GM19372 (cell line): ENCODE results near the gene BLM.

ENCODE experiments used
- ATAC-seq: cut with Tn5 transposase; IDR thresholded peaks from one replicate; pipeline ENCODE4 v1.9.1; 2021; ENCODE audit warnings: mild to moderate bottlenecking, low read depth, moderate library complexity; ENCODE audit not compliant: unreplicated experiment

BLM gene

DNA sequence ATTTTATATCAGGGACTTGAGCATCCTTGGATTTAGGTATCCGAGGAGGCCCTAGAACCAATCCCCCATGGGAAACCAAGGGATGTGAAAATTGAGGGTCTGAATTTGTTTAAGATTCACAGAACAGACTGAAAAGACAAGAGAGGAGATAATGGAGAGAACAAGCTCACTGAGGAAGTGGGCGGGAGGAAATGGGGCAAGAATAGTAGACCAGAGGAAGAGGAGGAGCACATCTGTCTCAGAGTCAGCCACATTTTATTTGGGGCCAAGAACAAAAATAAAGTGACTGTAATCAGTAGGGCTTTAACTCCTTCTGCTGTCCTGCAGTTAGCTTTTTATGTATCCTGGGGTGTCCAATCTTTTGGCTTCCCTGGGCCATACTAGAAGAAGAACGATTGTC is 63.8 kb downstream of the BLM start:
- no peak for ATAC-seq

DNA sequence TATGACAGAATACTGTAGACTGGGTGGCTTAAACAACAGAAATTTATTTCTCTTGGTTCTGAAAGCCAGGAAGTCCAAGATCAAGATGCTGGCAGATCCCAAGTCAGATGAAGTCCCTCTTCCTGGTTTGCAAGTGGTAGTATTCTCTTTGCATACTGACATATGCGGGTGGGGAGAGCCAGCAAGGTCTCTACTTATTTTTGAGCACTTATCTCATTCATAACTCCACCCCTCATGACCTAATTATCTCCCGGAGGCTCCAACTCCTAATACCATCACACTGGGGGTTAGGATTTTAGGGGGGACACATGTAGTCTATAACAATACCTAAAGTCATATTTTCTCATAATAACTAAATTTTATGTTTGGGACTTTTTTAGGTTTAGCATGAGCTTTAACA is 65.3 kb downstream of the BLM start:
- no peak for ATAC-seq

DNA sequence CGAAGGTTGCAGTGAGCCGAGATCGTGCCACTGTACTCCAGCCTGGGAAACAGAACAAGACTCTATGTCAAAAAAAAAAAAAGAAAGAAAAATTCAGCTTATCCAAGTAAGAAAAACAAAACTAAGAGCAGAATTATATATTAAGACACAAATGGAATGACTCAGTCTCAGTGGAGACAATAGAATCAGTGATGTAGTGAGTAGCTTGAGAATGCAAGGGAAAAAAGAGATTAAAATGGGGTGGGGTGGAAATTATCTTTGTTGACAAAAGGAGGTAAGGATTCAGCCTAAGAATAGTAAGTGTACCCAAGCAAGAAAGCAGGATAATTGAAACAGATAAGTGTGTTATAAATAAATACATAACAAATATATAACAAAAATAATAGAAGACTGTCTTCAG is 70.7 kb downstream of the BLM start:
- no peak for ATAC-seq

DNA sequence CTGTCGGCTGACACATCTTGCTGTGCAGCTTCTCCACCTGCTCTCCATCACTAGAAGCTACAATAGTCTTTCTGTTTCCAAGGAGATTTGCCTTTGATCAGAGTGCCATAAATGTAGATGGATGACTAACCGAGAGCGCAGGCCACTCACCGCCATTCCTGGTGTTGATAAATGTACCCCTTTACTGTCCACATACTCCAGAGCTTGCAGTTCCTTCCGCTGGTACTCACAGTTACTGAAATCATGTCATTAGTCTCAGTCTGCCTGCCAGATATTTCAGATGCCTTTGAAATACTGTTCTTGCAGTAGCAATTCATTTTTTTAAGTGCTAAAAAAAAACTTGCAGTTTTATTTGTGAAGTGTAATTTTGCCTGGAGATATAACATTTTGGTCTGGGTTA is 72.3 kb downstream of the BLM start:
- ATAC-seq = no peak

DNA sequence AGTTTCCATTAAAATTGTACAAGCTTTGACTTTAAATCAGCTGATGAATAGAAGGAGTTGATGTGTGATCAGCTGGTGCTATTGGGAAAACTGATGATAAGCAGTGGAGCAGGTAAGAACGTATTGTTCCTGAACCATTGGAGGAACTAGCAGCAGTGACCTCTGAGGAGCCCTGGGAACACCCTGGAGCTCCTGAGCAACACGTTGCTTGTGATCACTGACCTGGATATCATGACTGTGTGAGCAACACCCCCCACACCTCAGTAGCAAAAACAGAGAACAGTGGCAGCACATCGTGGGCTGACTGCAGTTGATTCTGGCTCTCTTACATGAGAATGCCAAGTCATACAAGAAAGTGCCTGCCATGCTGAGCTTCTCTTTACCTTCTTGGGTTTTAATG is 72.9 kb downstream of the BLM start:
- ATAC-seq = no peak

DNA sequence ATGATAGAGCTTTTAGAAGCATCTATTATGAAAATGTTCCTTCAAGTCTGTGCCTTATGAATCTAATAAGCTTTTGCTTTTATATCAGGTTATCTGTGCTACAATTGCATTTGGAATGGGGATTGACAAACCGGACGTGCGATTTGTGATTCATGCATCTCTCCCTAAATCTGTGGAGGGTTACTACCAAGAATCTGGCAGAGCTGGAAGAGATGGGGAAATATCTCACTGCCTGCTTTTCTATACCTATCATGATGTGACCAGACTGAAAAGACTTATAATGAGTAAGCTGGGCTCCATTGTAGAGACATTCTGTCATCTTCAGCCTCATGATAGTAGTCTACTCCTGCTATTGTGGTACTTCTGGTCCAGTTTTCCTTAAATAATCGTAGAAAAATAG is 73.4 kb downstream of the BLM start:
- no peak for ATAC-seq

DNA sequence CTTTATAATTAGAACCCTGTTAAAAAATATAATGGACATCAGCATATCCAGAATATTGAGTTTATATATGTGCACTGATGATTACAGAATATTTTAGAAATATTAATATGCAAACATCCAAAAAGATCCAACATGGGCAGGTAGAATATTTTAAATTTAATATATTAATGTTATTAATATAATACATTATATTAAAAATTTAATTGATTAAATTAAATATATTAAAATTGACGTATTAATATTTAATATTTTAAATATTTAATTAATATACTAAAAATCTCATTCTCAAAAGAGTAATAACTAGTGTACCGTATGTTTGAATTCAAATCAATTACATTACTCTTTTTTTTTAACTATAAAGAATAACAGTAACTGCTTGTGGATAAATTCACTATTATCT is 77.4 kb downstream of the BLM start:
- no peak for ATAC-seq

DNA sequence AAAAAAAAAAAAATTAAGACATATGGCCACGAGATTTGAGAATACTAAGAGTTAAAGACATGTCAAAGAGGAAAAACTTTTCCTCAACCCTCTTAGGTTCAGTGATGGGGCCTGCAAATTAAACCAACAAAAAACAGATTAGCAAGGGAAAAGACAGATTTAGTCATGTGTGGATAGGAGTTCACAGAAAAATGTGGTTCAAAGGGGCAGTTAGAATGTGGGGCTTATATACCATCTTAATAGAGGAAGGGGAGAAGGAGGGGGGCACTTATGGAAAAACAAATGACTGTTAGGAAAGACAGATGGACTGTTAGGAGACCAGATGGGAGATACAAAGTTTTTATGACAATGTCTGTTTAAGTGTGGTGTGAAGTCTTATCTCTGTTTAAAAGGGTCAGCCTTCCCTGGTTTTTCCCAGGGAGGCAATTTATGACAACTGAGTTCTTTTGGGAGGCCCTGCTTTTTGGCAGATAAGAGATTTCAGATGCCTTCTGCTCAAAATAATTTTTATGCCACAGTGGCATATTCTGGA is 82.6 kb downstream of the BLM start:
- ATAC-seq = no peak

DNA sequence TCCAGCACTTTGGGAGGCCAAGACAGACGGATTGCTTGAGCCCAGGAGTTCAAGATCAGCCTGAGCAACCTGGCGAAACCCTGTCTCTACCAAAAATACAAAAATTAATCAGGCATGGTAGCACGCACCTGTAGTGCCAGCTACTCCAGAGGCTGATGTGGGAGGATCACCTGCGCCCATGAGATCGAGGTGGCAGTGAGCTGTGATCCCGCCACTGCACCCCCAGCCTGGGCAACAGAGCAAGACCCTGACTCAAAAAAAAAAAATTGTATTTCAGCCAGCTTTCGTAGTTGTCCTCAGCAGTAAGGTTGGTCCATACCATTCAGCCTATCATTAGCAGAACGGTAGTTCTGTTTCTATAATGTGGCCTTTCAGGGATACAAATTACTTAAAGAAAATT is 84.7 kb downstream of the BLM start:
- ATAC-seq = no peak

DNA sequence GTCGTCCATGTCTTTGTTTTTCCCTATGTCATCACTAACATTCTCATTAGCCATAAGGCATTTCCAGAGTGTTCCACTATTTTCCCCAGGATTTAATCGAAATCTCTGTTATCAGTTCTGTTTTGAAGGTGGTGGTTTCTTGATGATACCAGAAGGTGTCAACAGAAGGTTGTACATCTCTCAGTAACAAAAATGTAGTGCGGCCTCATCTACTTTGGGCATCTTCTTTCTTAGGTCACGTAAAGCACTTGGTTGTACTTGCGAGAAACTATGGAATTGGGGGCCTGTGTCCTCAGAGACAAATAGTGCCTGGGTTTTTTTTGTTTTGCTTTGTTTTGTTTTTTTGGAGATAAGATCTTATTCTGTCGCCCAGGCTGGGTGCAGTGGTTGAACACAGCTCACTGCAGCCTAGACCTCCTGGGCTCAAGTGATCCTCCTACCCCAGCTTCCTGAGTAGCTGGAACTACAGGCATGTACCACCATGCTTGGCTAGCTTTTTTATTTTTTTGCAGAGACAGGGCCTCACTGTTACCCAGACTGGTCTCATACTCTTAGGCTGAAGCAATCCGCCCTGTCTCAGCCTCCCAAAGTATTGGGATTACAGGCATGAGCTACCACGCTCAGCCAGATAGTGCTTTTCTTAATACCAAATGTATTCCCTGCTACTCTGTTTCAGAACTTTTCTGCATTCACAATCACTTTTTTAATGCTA is 90.1 kb downstream of the BLM start:
- ATAC-seq = no peak

DNA sequence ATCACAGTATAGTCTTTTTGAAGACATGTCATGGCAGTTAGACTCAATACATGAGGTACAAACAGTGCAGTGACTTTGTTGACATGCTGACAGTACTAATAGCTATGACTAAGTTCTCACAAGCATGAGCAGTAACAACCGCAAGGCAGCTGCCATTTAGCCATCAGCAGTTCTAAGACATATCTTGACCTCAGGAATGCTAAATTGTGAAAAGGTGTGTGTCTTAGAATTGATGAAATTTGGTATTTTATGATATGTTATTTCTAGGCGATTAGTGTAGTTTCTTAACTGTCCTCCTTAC is 90.6 kb downstream of the BLM start:
- ATAC-seq = no peak

DNA sequence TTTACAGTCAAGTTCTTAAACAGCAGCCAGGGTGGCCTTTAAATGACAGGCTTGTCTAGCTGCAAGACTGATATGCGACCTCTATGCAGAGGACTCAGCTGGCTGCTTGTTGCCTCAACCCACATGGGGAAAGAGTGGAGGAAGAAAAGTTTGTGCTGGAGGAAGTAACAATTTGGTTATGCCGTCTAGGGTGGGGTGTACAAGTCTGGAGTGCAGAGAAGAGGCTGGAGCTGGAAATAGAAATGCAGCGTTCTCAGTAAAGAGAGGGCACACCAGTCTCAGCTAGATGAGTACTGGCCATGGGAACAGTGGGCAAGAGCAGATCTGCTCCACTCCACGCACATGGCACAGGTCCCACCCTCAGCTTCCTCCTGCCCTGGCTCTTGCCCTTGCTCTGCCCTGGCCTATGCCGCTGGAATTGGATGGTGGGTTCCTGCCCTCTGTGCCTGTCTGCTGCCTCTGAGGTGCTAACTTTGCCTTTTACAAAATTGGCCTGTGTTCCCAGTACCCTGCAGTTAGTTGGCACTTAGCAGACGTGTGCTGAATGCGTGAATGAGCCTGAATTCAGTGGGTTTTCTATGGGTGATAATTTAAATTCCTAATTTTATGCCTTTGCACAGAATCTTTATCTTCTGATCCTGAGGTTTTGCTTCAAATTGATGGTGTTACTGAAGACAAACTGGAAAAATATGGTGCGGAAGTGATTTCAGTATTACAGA is 91.5 kb downstream of the BLM start:
- no peak for ATAC-seq

DNA sequence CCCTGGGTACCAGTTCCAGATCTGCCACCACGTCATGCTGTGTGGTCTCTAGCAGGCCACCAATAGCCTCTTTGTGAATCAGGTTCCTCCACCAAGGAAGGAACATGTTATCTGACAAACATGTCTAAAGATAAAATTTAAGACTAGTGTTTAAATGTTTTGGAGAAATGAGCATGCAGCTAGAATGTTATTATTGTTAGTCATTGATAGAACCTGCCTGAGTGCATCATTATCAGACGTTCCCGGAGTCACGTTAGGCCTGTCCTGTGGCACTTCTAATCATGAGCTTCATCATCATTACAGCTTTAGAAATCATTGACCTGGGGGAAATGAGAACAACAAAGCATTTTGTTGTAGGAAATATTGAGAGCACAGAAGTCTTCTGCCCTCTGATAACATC is 92.4 kb downstream of the BLM start:
- ATAC-seq = no peak

DNA sequence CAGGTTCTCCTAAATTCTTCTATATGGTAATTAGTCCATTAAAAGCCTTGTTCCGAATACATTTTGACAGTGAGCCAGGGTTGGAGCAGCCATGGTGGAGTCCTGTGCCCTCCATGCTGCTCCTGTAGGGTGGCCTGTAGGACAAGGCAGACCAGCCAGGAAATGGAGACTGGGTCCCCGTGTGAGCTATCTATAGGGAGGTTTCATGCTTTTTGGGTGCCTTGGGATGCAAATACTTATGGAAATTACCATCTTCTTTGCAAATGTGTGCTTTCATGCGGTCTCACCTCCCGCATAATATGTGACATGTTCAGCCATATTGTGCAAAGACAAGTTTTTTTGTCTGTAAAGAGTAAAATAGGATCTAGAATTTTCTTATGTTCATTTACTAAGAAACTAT is 93.2 kb downstream of the BLM start:
- no peak for ATAC-seq

DNA sequence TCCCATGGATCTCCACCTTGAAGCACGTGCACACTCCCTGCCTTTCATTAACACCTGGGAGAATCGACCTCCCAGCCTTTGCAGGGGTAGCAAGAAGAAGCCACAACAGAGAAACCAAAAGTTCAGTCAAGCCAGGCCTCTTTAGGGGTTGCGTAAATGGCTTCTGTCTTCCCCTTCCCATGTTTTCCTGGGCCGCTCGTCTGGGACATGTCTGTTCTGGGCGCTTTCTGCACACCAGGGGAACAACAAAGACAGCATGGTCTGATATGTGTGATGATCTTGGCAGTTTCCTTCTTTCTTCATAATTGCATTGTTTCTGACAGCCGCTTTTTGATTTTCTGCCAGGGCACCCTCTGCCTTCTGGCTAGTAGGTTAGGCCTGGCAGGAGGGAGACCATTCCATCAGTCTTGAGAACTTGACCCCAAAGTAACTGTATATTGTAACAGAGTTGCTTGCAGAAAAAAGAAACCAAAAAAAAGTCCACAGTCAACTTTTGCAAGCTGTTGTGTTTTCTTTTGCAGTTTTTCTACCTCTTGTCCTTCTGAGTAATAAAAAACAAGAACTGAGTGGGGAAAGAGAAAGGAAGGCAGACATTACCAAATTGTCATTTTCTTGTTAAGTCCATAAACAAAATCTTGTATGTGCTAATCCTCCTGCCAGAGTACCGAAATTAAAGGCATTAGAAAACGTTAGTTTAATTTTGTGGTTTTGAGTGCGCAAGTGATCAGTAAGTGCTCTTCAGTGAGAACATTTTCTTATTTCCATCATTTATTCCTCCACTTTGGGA is 95.2 kb downstream of the BLM start:
- no peak for ATAC-seq

DNA sequence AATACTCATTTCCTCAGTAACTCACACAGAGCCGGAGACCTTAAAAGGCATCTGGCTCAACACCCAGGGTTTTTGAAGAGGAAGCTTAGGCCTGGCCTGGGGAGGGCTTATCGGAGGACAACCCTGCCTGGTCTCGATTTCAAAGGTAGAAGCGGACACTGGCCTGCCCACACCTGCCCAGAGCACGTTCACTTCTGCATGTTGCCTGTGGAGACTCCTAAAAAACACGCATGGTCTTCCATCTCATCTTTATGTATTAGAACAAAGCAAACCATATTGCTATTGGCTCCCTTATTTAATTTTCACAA is 95.8 kb downstream of the BLM start:
- ATAC-seq = no peak

DNA sequence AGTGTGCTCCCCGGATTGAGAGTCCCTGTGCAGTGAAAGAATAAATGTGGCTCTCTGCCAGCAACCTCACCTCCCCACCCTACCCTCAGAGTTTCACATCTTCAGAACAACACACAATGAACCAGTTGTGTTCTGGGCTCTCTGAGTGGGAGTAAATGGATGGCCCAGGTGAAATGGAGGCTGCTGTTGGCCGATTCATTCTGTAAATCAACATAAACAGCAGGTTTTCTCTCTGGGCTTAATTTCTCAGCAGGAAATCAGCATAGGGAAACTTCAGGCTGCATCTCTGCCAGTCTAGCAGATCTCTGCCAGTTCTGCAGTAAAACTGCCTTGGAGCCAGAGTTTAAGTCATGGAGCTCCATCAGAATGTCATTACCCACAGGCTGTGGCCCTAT is 96.6 kb downstream of the BLM start:
- ATAC-seq = no peak

DNA sequence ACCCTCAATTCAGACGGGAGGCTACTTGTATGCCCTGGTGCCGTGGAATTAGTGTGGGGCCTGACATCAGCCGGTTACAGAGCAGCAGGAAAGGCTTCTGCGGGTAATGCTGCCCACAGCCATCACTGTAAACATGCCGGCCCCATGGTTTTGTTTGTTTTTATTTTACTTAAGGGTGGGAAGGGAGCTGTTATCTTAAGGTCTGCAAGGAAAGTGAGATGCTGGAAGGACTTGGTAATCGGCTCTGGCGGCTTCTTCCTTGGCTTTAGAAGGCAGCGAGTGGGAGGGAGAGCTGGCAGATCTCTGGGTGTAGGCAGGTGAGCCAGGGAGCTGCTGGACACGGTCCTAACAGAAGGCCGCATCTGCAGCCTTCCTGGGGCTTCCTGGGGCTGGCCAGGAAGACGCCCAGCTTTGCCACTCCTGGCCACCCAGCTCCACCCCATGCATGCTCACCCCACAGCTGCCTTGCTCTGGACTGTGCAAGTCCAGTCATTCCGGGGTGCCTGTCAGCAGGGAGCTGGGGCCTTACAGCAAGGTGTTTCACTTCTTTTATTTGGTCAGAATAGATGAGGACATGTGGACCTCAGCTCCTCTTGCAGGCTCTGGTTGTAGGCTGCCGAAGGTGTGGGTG is 97.2 kb downstream of the BLM start:
- ATAC-seq = no peak

DNA sequence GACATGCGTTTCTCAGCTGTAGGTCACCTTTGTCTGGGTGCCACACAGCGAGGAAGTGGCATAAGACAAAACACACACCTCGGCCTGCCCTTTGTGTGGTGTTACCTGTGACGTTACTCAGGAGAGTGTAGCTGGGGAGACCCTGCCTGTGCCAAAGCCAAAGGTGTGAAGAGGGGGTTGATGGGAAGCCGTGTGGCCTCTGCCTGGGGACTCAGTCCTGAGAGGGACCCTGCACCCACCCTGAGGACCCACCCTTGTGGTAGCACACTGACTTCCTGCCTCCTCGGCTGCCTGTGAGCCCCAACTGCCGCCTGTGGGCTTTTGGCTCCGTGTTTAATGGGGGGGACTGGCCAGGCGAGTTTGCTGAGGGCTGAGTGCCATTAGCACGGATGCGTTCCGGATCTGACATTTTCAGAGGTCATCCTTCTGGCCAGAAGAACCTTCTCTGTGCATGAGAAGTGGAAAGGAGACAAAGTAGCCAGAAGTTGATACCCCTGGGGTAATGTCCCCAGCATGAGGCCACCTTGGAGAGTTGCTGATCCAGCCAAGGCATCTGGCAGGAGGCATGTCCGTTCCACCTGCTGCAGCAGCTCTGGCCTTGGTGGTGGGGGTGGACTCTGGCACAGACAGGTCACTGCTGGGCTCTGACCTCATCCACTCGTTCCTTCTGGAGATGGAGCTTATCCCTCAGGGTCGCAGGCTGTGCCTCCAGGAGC is 99.4 kb downstream of the BLM start:
- no peak for ATAC-seq

DNA sequence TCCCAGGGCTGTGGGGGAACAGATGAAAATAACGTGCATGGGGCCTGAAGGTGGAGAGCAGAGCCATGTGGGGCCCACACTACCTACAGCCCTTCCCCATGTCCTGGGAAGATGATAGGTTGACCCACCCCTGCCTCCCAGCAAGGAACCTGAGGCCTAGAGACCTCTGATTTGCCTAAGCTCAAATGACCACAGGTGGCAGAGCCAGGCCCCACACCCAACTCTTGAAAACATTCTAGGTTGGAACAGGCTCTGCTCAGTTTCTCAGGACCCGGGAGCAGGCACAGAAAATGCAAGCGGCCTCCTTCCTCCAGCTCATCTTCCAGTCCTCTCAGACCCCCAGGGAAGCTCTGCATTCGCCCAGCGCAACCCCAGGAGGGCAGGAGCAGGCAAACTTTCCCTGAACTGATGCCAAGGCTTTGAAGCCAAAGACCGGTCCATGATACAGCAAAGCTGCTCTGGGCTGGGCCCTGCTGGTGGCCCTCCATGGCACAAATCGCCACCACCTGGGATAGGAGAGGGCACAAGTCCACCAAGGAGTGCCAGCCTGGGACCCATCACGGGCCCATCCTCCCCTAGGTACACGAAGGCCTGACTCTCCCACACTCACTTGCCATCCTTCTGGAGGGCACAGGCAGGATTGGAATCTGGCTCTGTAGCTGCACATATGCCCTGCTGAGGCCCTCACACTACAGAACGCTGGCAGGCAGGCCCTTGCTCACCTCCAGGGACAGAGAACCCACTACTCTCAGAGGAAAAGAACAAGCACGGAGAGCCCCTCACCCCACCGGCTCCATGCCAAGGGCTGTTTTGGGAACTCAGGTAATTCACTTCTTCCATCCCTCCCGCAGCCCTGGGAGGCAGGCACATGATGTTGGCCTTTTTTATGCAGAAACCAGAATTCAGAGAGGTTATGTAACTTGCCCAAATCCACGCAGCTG is 100.2 kb downstream of the BLM start:
- ATAC-seq = no peak
